Activated B cell treated with CpG ODN at 0.5 μM for 24 hours (primary cell): ENCODE measurements around the gene CALCOCO1. TPM values are rescaled to one million over a fixed set of nuclear protein-coding genes. Genes with fewer than 3 reads are reported as not detected.
A peak's percentile ranks its signal among the peaks of the same experiment; 100 is the strongest.

Experiments
- ATAC-seq: fragments of 200-7000 bp; cut with Tn5 transposase; one replicate; pipeline ENCODE4 v1.10.0; 2021; ENCODE audit warnings: low read depth, mild to moderate bottlenecking, moderate library complexity
- CTCF ChIA-PET: fragments of 350-600 bp; sonication (Branson Sonifier 250); formaldehyde crosslinking; loops from one replicate; lab custom pipeline; 2021; ENCODE audit warnings: antibody characterized with exemption; lab: Charles Lee
- POLR2A ChIA-PET: fragments of 350-600 bp; sonication (Branson Sonifier 250); formaldehyde crosslinking; loops from one replicate; lab custom pipeline; 2021; ENCODE audit warnings: antibody characterized with exemption; lab: Charles Lee
- DNase-seq: peaks from one replicate; pipeline ENCODE4 v3.0.0; 2022
- H3K27ac Mint-ChIP-seq: one replicate; pipeline ENCODE4 v1.8.0; 2020; ENCODE audit warnings: mixed read lengths
- H3K27me3 Mint-ChIP-seq: one replicate; pipeline ENCODE4 v1.8.0; 2021; ENCODE audit warnings: mixed read lengths
- H3K36me3 Mint-ChIP-seq: one replicate; pipeline ENCODE4 v1.8.0; 2021; ENCODE audit warnings: low read depth, mixed read lengths
- H3K4me1 Mint-ChIP-seq: one replicate; pipeline ENCODE4 v1.8.0; 2021; ENCODE audit warnings: mixed read lengths
- H3K4me3 Mint-ChIP-seq: one replicate; pipeline ENCODE4 v1.8.0; 2020; ENCODE audit warnings: mild to moderate bottlenecking, mixed read lengths
- H3K9me3 Mint-ChIP-seq: one replicate; pipeline ENCODE4 v1.8.0; 2020; ENCODE audit warnings: mixed read lengths
- CTCF ChIP-seq: fragments of 200-600 bp; IDR thresholded peaks from one replicate; pipeline ENCODE4 v1.8.0; 2022; ENCODE audit warnings: antibody characterized with exemption, mild to moderate bottlenecking
- intact Hi-C: fragments of 100-400 bp; cut with micrococcal nuclease; formaldehyde crosslinking; loops from one replicate; pipeline ENCODE4 v1.15.1; 2024
- total RNA-seq: library from RNA; stranded (reverse); gene quantifications from 2 replicates; pipeline ENCODE4 v1.2.3, GENCODE V29; 2022

CALCOCO1 gene
- total RNA-seq, 1 donor from 2014 or later = 59.5 TPM

- ChIA-PET CTCF (interaction anchor here (0.6 to 13.0 kb wide), 4 partner anchors 12 to 57 kb away, joined by 3 to 138 read pairs (median 4); partner anchors contain the start of gene ATP5MC2), POLR2A (interaction anchor here (0.9 kb wide), 1 partner anchor 21 kb away, joined by 3 read pairs; no protein-coding TSS in a partner anchor)
- DNase-seq (no peak), ATAC-seq (no peak)
- Mint-ChIP-seq H3K4me1 (peaks cover 4% of the 10 kb centered on the region), H3K4me3 (no peak overlapping the region), H3K9me3 (no peaks in the 10 kb centered on the region), H3K27me3 (peaks cover 41% of the 10 kb centered on the region), H3K36me3 (no peaks in the 10 kb centered on the region), H3K27ac (no peak overlapping the region)
- intact Hi-C loops = no loop called here
- TF ChIP-seq CTCF = no peak
Measured at GRCh38 chr12:53733051-53733806, 6.0 kb upstream of the CALCOCO1 start.

GRCh38 chr12:53729644-53730043 lies 2.4 kb upstream of the CALCOCO1 start:
- intact Hi-C loops = loop anchor here (5.0 to 10.0 kb wide), 3 partner anchors 347 to 665 kb away; partner anchors contain the start of genes AAAS and SP1
- H3K36me3 Mint-ChIP-seq = peaks cover 6% of the 10 kb centered on the region
- ChIA-PET POLR2A (no interaction called here), CTCF (interaction anchor here (0.9 to 13.0 kb wide), 2 partner anchors 15 to 27 kb away, joined by 3 to 138 read pairs; no protein-coding TSS in a partner anchor)
- H3K4me1 Mint-ChIP-seq = peaks cover 24% of the 10 kb centered on the region
- H3K27me3 Mint-ChIP-seq = peaks cover 10% of the 10 kb centered on the region
- no peak for DNase-seq
- no peak for ATAC-seq
- no peak overlapping the region for H3K4me3 Mint-ChIP-seq
- H3K27ac Mint-ChIP-seq = no peak overlapping the region
- no peak for TF ChIP-seq CTCF
- H3K9me3 Mint-ChIP-seq = no peaks in the 10 kb centered on the region

- DNase-seq = no peak
- ChIA-PET CTCF (interaction anchor here (0.6 to 13.0 kb wide), 8 partner anchors 10 to 525 kb away, joined by 3 to 138 read pairs (median 4); partner anchors contain the start of gene ATP5MC2), POLR2A (interaction anchor here (0.6 to 2.7 kb wide), 5 partner anchors 11 to 552 kb away, joined by 3 to 11 read pairs (median 7); partner anchors contain the start of genes ATP5MC2 and HNRNPA1)
- TF ChIP-seq CTCF = no peak
- Mint-ChIP-seq H3K36me3 (peaks cover 18% of the 10 kb centered on the region), H3K9me3 (no peaks in the 10 kb centered on the region), H3K4me1 (peaks cover 24% of the 10 kb centered on the region), H3K27me3 (peaks cover 5% of the 10 kb centered on the region), H3K27ac (peak overlapping the region; percentile 88), H3K4me3 (peak overlapping the region; percentile 97)
- no peak for ATAC-seq
- intact Hi-C loops = loop anchor here (5.0 to 10.0 kb wide), 3 partner anchors 346 to 667 kb away; partner anchors contain the start of genes AAAS and SP1
Measured at GRCh38 chr12:53728206-53728605, 954 bp upstream of the CALCOCO1 start.

GRCh38 chr12:53726946-53727309 lies 324 bp downstream of the CALCOCO1 start:
- peaks cover 24% of the 10 kb centered on the region for H3K4me1 Mint-ChIP-seq
- H3K27me3 Mint-ChIP-seq = no peaks in the 10 kb centered on the region
- no peak for TF ChIP-seq CTCF
- H3K4me3 Mint-ChIP-seq = peak overlapping the region; percentile 97
- intact Hi-C loops = loop anchor here (1.0 to 10.0 kb wide), 14 partner anchors 11 to 721 kb away; partner anchors contain the start of genes AAAS, ATF7, ATP5MC2 and CBX5
- DNase-seq (no peak), ATAC-seq (no peak)
- POLR2A ChIA-PET = interaction anchor here (0.6 to 2.7 kb wide), 4 partner anchors 13 to 694 kb away, joined by 6 to 11 read pairs (median 8); partner anchors contain the start of gene ATP5MC2
- CTCF ChIA-PET = interaction anchor here (1.4 to 13.0 kb wide), 3 partner anchors 18 to 51 kb away, joined by 4 to 138 read pairs (median 4); partner anchors contain the start of gene ATP5MC2
- peaks cover 31% of the 10 kb centered on the region for H3K36me3 Mint-ChIP-seq
- no peaks in the 10 kb centered on the region for H3K9me3 Mint-ChIP-seq
- H3K27ac Mint-ChIP-seq = peak overlapping the region; percentile 88
